GM12878 (cell line): ENCODE measurements around the gene XPO5. TPM values are rescaled to one million over a fixed set of nuclear protein-coding genes. Genes with fewer than 3 reads are reported as not detected.
A peak's percentile ranks its signal among the peaks of the same experiment; 100 is the strongest.

ENCODE experiments used
- ESRRA ChIP-seq: IDR thresholded peaks from 2 replicates; pipeline ENCODE4 v1.6.1; 2012; ENCODE audit warnings: mild to moderate bottlenecking, low read length, improper control_type of control experiment
- GATAD2B ChIP-seq: fragments of 450-650 bp; conservative IDR thresholded peaks from 2 replicates; pipeline ENCODE4 v1.6.1; 2017; ENCODE audit warnings: low read depth, mild to moderate bottlenecking, moderate library complexity
- HCFC1 ChIP-seq: fragments of 150-350 bp; IDR thresholded peaks from 2 replicates; pipeline ENCODE4 v1.6.1; 2014; ENCODE audit warnings: low read length
- MEF2A ChIP-seq: IDR thresholded peaks from 2 replicates; pipeline ENCODE4 v1.6.1; 2011; ENCODE audit warnings: low read depth, mild to moderate bottlenecking, low read length, moderate library complexity; ENCODE audit not compliant: insufficient read depth
- MYC ChIP-seq: IDR thresholded peaks from 2 replicates; pipeline ENCODE4 v1.6.1; 2011; ENCODE audit warnings: mild to moderate bottlenecking, low read length, moderate library complexity, inconsistent platforms; ENCODE audit not compliant: insufficient read depth, insufficient replicate concordance, insufficient read length, severe bottlenecking
- RAD51 ChIP-seq: fragments of 450-650 bp; IDR thresholded peaks from 2 replicates; pipeline ENCODE4 v1.6.1; 2016; ENCODE audit warnings: moderate library complexity, mild to moderate bottlenecking, inconsistent platforms
- SIN3A ChIP-seq: IDR thresholded peaks from 2 replicates; pipeline ENCODE4 v1.6.1; 2012; ENCODE audit warnings: low read depth, low read length, improper control_type of control experiment
- TBL1XR1 ChIP-seq: IDR thresholded peaks from 2 replicates; pipeline ENCODE4 v1.6.1; 2012; ENCODE audit warnings: low read depth, low read length, improper control_type of control experiment
- ZZZ3 ChIP-seq: IDR thresholded peaks from 2 replicates; pipeline ENCODE4 v1.6.1; 2011; ENCODE audit warnings: low read depth; ENCODE audit not compliant: control insufficient read depth, insufficient read length
- polyA plus RNA-seq, 11 experiments: library from polyadenylated mRNA; depleted of rRNA in 4 of 11; unstranded in 6 of 11; stranded (reverse) in 5 of 11; fragments of >200 nt; fragmentation: Nextera tagmentation in 4 of 11; fragmentation: Illumina TruSeq in 1 of 11; extraction: Ambion mirVana in 4 of 11; extraction: Trizol in 1 of 11; gene quantifications; 1 replicate in 1 of 11; 2 replicates in 10 of 11; pipeline versions ENCODE4 v1.2.1 to v1.2.3, GENCODE V29; 2011 to 2016; ENCODE audit warnings: inconsistent platforms in 2 of 11, missing spikeins in 2 of 11, low read depth in 1 of 11
- total RNA-seq, 4 experiments: library from RNA; depleted of rRNA in 3 of 4; stranded (reverse); fragments of >200 nt in 3 of 4; fragmentation: Illumina TruSeq in 1 of 4; extraction: Trizol in 1 of 4; gene quantifications; 2 replicates each; pipeline versions ENCODE4 v1.2.1 to v1.2.3, GENCODE V29; 2013 to 2021
- TF ChIP-seq, protein P1 (sequence below): fragments of 450-650 bp; IDR thresholded peaks from 2 replicates; pipeline ENCODE4 v1.6.1; 2017; ENCODE audit warnings: mild to moderate bottlenecking
- TF ChIP-seq, protein P2 (sequence below): IDR thresholded peaks from 2 replicates; pipeline ENCODE4 v1.6.1; 2012; ENCODE audit warnings: low read depth, low read length, improper control_type of control experiment
- TF ChIP-seq, protein P3 (sequence below): IDR thresholded peaks from 2 replicates; pipeline ENCODE4 v1.6.1; 2011; ENCODE audit warnings: borderline replicate concordance, low read depth, mild to moderate bottlenecking, moderate library complexity, low read length; ENCODE audit not compliant: insufficient read depth, poor library complexity, severe bottlenecking
- TF ChIP-seq, protein P4 (sequence below): IDR thresholded peaks from 2 replicates; pipeline ENCODE4 v1.6.1; 2011; ENCODE audit warnings: low read depth, low read length, improper control_type of control experiment, borderline replicate concordance
- TF ChIP-seq, protein P5 (sequence below): IDR thresholded peaks from 2 replicates; pipeline ENCODE4 v1.6.1; 2011; ENCODE audit warnings: low read depth, mild to moderate bottlenecking, low read length, moderate library complexity, borderline replicate concordance; ENCODE audit errors: extremely low read depth

The XPO5 gene
- total and polyA plus RNA-seq, 10 of the 15 experiments (the other 5 are each of a cell fraction or from before 2014, with no cell fraction given), result 11.3 to 76.0 (median 41.6) TPM

DNA sequence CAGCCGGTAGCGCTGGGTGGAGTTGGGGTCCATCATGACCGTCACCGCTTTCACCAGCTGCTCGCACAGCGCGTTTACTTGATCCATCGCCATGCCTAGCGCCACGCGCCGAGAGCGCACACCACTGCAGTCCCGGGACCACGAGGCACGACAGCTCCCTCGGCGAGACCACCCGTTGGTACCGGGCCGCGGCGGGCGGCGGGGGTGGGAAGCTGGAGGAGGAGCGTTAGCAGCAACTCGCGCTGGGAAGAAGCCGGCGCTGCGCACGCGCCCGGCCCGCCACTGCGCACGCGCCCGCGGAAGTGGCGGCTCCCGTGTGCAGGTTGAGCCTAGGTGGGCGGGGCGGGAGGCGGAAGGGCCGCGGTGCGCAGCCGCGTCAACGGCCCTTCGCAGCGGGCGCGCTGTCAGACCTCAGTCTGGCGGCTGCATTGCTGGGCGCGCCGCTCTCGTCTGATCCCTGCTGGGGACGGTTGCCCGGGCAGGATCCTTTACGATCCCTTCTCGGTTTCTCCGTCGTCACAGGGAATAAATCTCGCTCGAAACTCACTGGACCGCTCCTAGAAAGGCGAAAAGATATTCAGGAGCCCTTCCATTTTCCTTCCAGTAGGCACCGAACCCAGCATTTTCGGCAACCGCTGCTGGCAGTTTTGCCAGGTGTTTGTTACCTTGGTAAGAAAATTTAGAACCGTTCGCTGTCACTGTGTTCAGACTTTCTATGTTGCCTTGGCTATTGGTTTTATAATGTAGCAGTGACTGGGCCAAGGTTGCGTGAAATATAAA lies at the start of gene XPO5, which contains the start of gene POLH (continued):
- TF ChIP-seq, protein P1, sequence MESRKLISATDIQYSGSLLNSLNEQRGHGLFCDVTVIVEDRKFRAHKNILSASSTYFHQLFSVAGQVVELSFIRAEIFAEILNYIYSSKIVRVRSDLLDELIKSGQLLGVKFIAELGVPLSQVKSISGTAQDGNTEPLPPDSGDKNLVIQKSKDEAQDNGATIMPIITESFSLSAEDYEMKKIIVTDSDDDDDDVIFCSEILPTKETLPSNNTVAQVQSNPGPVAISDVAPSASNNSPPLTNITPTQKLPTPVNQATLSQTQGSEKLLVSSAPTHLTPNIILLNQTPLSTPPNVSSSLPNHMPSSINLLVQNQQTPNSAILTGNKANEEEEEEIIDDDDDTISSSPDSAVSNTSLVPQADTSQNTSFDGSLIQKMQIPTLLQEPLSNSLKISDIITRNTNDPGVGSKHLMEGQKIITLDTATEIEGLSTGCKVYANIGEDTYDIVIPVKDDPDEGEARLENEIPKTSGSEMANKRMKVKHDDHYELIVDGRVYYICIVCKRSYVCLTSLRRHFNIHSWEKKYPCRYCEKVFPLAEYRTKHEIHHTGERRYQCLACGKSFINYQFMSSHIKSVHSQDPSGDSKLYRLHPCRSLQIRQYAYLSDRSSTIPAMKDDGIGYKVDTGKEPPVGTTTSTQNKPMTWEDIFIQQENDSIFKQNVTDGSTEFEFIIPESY, result no peak
- TF ChIP-seq, protein P2, sequence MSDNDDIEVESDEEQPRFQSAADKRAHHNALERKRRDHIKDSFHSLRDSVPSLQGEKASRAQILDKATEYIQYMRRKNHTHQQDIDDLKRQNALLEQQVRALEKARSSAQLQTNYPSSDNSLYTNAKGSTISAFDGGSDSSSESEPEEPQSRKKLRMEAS, result peak; percentile 74
- TF ChIP-seq ZZZ3 (no peak), SIN3A (0 out of 2 replicates have a peak, but pooled peaks have one; percentile 84), ESRRA (no peak; the same call in 1 of the 2 replicates), MYC (peak; percentile 78), RAD51 (no peak), MEF2A (0 out of 2 replicates have a peak, but pooled peaks have one; percentile 9), TBL1XR1 (no peak), HCFC1 (peak; percentile 48), GATAD2B (peak; percentile 58)
- TF ChIP-seq, protein P3, sequence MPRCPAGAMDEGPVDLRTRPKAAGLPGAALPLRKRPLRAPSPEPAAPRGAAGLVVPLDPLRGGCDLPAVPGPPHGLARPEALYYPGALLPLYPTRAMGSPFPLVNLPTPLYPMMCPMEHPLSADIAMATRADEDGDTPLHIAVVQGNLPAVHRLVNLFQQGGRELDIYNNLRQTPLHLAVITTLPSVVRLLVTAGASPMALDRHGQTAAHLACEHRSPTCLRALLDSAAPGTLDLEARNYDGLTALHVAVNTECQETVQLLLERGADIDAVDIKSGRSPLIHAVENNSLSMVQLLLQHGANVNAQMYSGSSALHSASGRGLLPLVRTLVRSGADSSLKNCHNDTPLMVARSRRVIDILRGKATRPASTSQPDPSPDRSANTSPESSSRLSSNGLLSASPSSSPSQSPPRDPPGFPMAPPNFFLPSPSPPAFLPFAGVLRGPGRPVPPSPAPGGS, result no peak
- TF ChIP-seq, protein P4, sequence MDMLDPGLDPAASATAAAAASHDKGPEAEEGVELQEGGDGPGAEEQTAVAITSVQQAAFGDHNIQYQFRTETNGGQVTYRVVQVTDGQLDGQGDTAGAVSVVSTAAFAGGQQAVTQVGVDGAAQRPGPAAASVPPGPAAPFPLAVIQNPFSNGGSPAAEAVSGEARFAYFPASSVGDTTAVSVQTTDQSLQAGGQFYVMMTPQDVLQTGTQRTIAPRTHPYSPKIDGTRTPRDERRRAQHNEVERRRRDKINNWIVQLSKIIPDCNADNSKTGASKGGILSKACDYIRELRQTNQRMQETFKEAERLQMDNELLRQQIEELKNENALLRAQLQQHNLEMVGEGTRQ, result no peak
- TF ChIP-seq, protein P5, sequence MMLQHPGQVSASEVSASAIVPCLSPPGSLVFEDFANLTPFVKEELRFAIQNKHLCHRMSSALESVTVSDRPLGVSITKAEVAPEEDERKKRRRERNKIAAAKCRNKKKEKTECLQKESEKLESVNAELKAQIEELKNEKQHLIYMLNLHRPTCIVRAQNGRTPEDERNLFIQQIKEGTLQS, result peak; percentile 28; the same call in 1 of the 2 replicates
- TF ChIP-seq, all 136 proteins: peak for 49
